H1 (cell line): ENCODE results near the gene RSBN1. TPM values are rescaled to one million over a fixed set of nuclear protein-coding genes. Genes with fewer than 3 reads are reported as not detected.

Experiments used
- ASH2L ChIP-seq: fragments of 200-600, 300-600 bp; sonication (generic); IDR thresholded peaks from one replicate; pipeline ENCODE4 v1.7.1; 2017; ENCODE audit warnings: low read length
- CBX8 ChIP-seq: fragments of 300-800, 300-1000 bp; sonication (generic); IDR thresholded peaks from 2 replicates; pipeline ENCODE4 v1.7.1; 2016; ENCODE audit warnings: low read depth, low read length, borderline replicate concordance
- CHD7 ChIP-seq: fragments of 300-600 bp; sonication (generic); IDR thresholded peaks from 2 replicates; pipeline ENCODE4 v1.7.1; 2012; ENCODE audit warnings: low read length, moderate library complexity, mild to moderate bottlenecking, inconsistent platforms; ENCODE audit not compliant: insufficient replicate concordance
- HDAC6 ChIP-seq: IDR thresholded peaks from one replicate; pipeline ENCODE4 v1.7.1; 2012; ENCODE audit warnings: low read depth, mild to moderate bottlenecking, inconsistent platforms, low read length, moderate library complexity
- JUND ChIP-seq: IDR thresholded peaks from 2 replicates; pipeline ENCODE4 v1.6.1; 2011; ENCODE audit warnings: mild to moderate bottlenecking, improper control_type of control experiment, low read length
- NRF1 ChIP-seq: IDR thresholded peaks from 2 replicates; pipeline ENCODE4 v1.6.1; 2011; ENCODE audit warnings: mild to moderate bottlenecking, low read depth, low read length, improper control_type of control experiment
- SRF ChIP-seq: IDR thresholded peaks from 2 replicates; pipeline ENCODE4 v1.6.1; 2011; ENCODE audit warnings: mild to moderate bottlenecking, low read depth, low read length, moderate library complexity
- TBP ChIP-seq: IDR thresholded peaks from 2 replicates; pipeline ENCODE4 v1.6.1; 2011; ENCODE audit warnings: low read depth, low read length, improper control_type of control experiment
- polyA plus RNA-seq, 7 experiments: library from polyadenylated mRNA; depleted of rRNA in 3 of 7; stranded (reverse) in 5 of 7; unstranded in 2 of 7; fragments of >200 nt in 5 of 7; fragments of 200-250 nt in 2 of 7; gene quantifications; 1 replicate in 5 of 7; 2 replicates in 1 of 7; 4 replicates in 1 of 7; pipeline versions ENCODE4 v1.2.1 to v1.2.3, GENCODE V29; 2011 to 2013; ENCODE audit warnings: missing spikeins in 2 of 7, mixed read lengths in 2 of 7
- total RNA-seq: library from RNA; stranded (reverse); fragmentation: NEBNext Ultra II Directional; extraction: Animal tissue kit (Norgen Biotek cat#: 25700); gene quantifications from 2 replicates; pipeline ENCODE4 v1.2.1, GENCODE V29; 2021
- TF ChIP-seq, protein P1 (sequence below): IDR thresholded peaks from 2 replicates; pipeline ENCODE4 v1.6.1; 2012; ENCODE audit warnings: inconsistent platforms

Gene RSBN1
- total and polyA plus RNA-seq, 2 of the 8 experiments (the other 6 are each of a cell fraction or from before 2014, with no cell fraction given), result 4.2 to 17.6 TPM

DNA sequence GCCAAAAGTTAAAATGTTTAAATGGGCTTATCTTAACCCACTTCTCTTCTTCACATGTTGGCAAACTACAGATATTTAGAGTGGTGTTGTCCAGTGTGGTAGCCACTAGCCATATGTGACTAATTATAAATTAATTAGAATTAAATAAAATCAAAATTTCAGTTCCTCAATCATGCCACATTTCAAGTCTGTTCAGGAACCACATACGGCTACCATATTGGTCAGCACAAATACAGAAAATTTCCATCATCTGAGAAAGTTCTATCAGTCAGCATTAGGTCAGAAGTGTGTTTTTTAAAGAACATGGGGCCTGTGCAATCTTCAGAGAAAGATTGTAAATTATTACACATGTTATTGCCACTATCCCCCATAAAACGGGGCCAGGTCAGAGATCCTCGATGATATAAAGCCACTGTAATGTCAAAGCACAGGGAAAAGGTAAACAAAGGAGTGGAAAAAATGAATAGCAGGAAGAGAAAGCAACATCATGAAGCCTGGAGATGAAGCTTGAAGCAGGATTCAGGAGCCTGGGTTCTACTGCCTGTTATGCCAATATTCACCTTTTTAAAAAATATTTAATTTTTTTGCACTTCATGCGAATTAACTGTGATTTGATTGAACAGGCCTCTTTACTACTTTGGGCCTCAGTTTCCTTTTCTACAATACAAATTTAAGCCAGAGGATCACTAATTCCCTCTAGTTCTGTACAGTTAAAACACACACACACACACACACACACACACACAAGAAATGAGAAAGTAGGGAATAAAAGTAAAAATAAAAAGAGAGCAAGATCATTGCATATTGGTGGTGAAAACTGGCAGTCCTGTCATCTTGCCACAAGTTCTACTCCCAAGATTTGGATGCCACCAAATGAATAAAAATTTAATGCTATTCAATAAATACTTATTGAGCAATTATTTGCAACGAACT lies 2.3 kb downstream of the RSBN1 start (continued):
- TF ChIP-seq CHD7, result no peak
- TF ChIP-seq SRF, result no peak
- TF ChIP-seq JUND, result no peak
- TF ChIP-seq CBX8, result no peak
- no peak for TF ChIP-seq ASH2L
- no peak for TF ChIP-seq HDAC6
- no peak for TF ChIP-seq TBP
- no peak for TF ChIP-seq NRF1
- TF ChIP-seq, protein P1, sequence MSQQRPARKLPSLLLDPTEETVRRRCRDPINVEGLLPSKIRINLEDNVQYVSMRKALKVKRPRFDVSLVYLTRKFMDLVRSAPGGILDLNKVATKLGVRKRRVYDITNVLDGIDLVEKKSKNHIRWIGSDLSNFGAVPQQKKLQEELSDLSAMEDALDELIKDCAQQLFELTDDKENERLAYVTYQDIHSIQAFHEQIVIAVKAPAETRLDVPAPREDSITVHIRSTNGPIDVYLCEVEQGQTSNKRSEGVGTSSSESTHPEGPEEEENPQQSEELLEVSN, result no peak
